HCT116 (cell line): ENCODE results near the gene CYSRT1. TPM values are rescaled to one million over a fixed set of nuclear protein-coding genes. Genes with fewer than 3 reads are reported as not detected.

Source experiments
- ATAC-seq: fragments of 200-7000 bp; cut with Tn5 transposase; 2 replicates; pipeline ENCODE4 v1.9.1; 2020; ENCODE audit warnings: mild to moderate bottlenecking, moderate library complexity
- BruUV-seq: library from RNA; stranded (reverse); fragments of 400-500 nt; replicated peaks from 2 replicates; lab custom pipeline; 2021; lab: Mats Ljungman, UMichigan
- CTCF ChIA-PET: fragments of 300-600 bp; sonication (Branson Sonifier 250); formaldehyde crosslinking; loops from one replicate; lab custom pipeline; 2021; ENCODE audit warnings: antibody characterized with exemption; lab: Charles Lee
- POLR2A ChIA-PET: fragments of 300-600, 350-600 bp; sonication (Branson Sonifier 250); formaldehyde crosslinking; loops from one replicate; lab custom pipeline; 2021; ENCODE audit warnings: antibody characterized with exemption; lab: Charles Lee
- RAD21 ChIA-PET, 2 experiments: fragments of 300-600 bp; sonication (Branson Sonifier 250); formaldehyde crosslinking; loops; one replicate each; lab custom pipeline; 2023; ENCODE audit warnings: low total read pairs in 2 of 2; ENCODE audit not compliant: uncharacterized antibody in 2 of 2, unreplicated experiment in 2 of 2, low non-redundant PET in 1 of 2; lab: Charles Lee
- DNase-seq: peaks from one replicate; pipeline ENCODE4 v3.0.0-alpha.2; 2010; ENCODE audit warnings: low read depth, low spot score
- H2AFZ ChIP-seq: fragments of 200-600 bp; shearing (Covaris generic), sonication (generic); 2 replicates; pipeline ENCODE4 v1.6.1; 2017; ENCODE audit warnings: low read depth, mixed run types, mixed read lengths, antibody characterized with exemption, low read length; ENCODE audit not compliant: poor library complexity, severe bottlenecking
- H3K27ac ChIP-seq: 2 replicates; pipeline ENCODE4 v1.5.1; 2012; ENCODE audit warnings: low read depth, low read length
- H3K27me3 ChIP-seq: fragments of 200-600 bp; sonication (generic); 2 replicates; pipeline ENCODE4 v1.6.1; 2016; ENCODE audit warnings: mixed run types, low read length, mixed read lengths; ENCODE audit not compliant: insufficient read depth
- H3K36me3 ChIP-seq, 2 experiments: fragments of 200-500 bp in 1 of 2; fragments of 200-600 bp in 1 of 2; sonication (Bioruptor generic) in 1 of 2; sonication (generic) in 1 of 2; 2 replicates each; pipeline versions ENCODE4 v1.5.1 to v1.6.1; 2014 to 2016; ENCODE audit warnings: low read length in 2 of 2, inconsistent platforms in 1 of 2, mixed read lengths in 1 of 2, mixed run types in 1 of 2; ENCODE audit not compliant: insufficient read depth in 2 of 2, control insufficient read depth in 1 of 2
- H3K4me1 ChIP-seq, 2 experiments: fragments of 200-600 bp in 1 of 2; sonication (generic) in 1 of 2; 2 replicates each; pipeline versions ENCODE4 v1.5.1 to v1.6.1; 2012 to 2017; ENCODE audit warnings: low read length in 2 of 2, inconsistent platforms in 1 of 2, mild to moderate bottlenecking in 1 of 2, mixed read lengths in 1 of 2, mixed run types in 1 of 2, moderate library complexity in 1 of 2; ENCODE audit not compliant: insufficient read depth in 2 of 2, control insufficient read depth in 1 of 2
- H3K4me2 ChIP-seq: fragments of 200-600 bp; sonication (generic); 2 replicates; pipeline ENCODE4 v1.6.1; 2017; ENCODE audit warnings: mixed run types, low read length, mixed read lengths
- H3K4me3 ChIP-seq, 2 experiments: fragments of 200-600 bp in 1 of 2; sonication (generic) in 1 of 2; replicated peaks in 1 of 2; 2 replicates each; pipeline ENCODE4 v1.5.1; 2011 to 2016; ENCODE audit warnings: low read length in 2 of 2, control low read depth in 1 of 2, low read depth in 1 of 2, mild to moderate bottlenecking in 1 of 2, mixed read lengths in 1 of 2, mixed run types in 1 of 2
- H3K79me2 ChIP-seq: fragments of 200-600 bp; sonication (generic); 2 replicates; pipeline ENCODE4 v1.6.1; 2017; ENCODE audit warnings: mild to moderate bottlenecking, mixed run types, low read length, moderate library complexity, mixed read lengths; ENCODE audit not compliant: insufficient read depth
- H3K9ac ChIP-seq: fragments of 200-600 bp; sonication (generic); 2 replicates; pipeline ENCODE4 v1.6.1; 2016; ENCODE audit warnings: low read length, mixed read lengths
- H3K9me2 ChIP-seq: fragments of 200-600 bp; sonication (generic), shearing (Covaris generic); 2 replicates; pipeline ENCODE4 v1.6.1; 2017; ENCODE audit warnings: mixed run types, mild to moderate bottlenecking, moderate library complexity; ENCODE audit not compliant: insufficient read depth
- H3K9me3 ChIP-seq, 2 experiments: fragments of 200-500 bp in 1 of 2; fragments of 200-600 bp in 1 of 2; sonication (Bioruptor generic) in 1 of 2; sonication (generic) in 1 of 2; 2 replicates each; pipeline ENCODE4 v1.6.1; 2014 to 2017; ENCODE audit warnings: low read length in 2 of 2, mixed read lengths in 2 of 2, inconsistent platforms in 1 of 2, low read depth in 1 of 2, mild to moderate bottlenecking in 1 of 2, mixed run types in 1 of 2, moderate library complexity in 1 of 2; ENCODE audit not compliant: control insufficient read depth in 1 of 2, insufficient read depth in 1 of 2
- H4K20me1 ChIP-seq: fragments of 200-600 bp; sonication (generic), shearing (Covaris generic); 2 replicates; pipeline ENCODE4 v1.6.1; 2017; ENCODE audit warnings: mixed run types, mild to moderate bottlenecking, moderate library complexity; ENCODE audit not compliant: insufficient read depth
- CBX3 ChIP-seq: IDR thresholded peaks from 2 replicates; pipeline ENCODE4 v1.6.1; 2012; ENCODE audit warnings: low read depth
- CEBPB ChIP-seq: IDR thresholded peaks from 2 replicates; pipeline ENCODE4 v1.6.1; 2012; ENCODE audit warnings: low read depth
- EGR1 ChIP-seq: IDR thresholded peaks from 2 replicates; pipeline ENCODE4 v1.6.1; 2012; ENCODE audit warnings: low read depth
- ELF1 ChIP-seq: IDR thresholded peaks from 2 replicates; pipeline ENCODE4 v1.6.1; 2012; ENCODE audit warnings: low read depth, borderline replicate concordance
- EZH2 ChIP-seq: fragments of 200-600 bp; sonication (generic); IDR thresholded peaks from 2 replicates; pipeline ENCODE4 v1.6.1; 2017; ENCODE audit warnings: antibody characterized with exemption, mixed run types
- EZH2phosphoT487 ChIP-seq: fragments of 200-600 bp; IDR thresholded peaks from 2 replicates; pipeline ENCODE4 v1.6.1; 2018; ENCODE audit warnings: antibody characterized with exemption, borderline replicate concordance
- JUND ChIP-seq: IDR thresholded peaks from 2 replicates; pipeline ENCODE4 v1.6.1; 2012
- POLR2A ChIP-seq: IDR thresholded peaks from 2 replicates; pipeline ENCODE4 v1.7.0; 2011; ENCODE audit warnings: borderline replicate concordance; ENCODE audit not compliant: insufficient read depth, insufficient read length; ENCODE audit errors: extremely low read depth
- SIN3A ChIP-seq: IDR thresholded peaks from 2 replicates; pipeline ENCODE4 v1.6.1; 2012; ENCODE audit warnings: low read depth
- SP1 ChIP-seq: IDR thresholded peaks from 2 replicates; pipeline ENCODE4 v1.6.1; 2012; ENCODE audit warnings: low read depth
- SRF ChIP-seq: IDR thresholded peaks from 2 replicates; pipeline ENCODE4 v1.6.1; 2012; ENCODE audit warnings: low read depth
- TCF7L2 ChIP-seq: IDR thresholded peaks from 2 replicates; pipeline ENCODE4 v1.7.0; 2011; ENCODE audit warnings: borderline replicate concordance, inconsistent platforms; ENCODE audit not compliant: insufficient read depth, insufficient read length; ENCODE audit errors: extremely low read depth
- YY1 ChIP-seq: IDR thresholded peaks from 2 replicates; pipeline ENCODE4 v1.6.1; 2011; ENCODE audit warnings: low read length, low read depth, moderate library complexity, mild to moderate bottlenecking; ENCODE audit not compliant: insufficient replicate concordance; ENCODE audit errors: extremely low read depth
- ZNF274 ChIP-seq: fragments of 200-500 bp; sonication (Bioruptor generic); IDR thresholded peaks from 2 replicates; pipeline ENCODE4 v1.6.1; 2014; ENCODE audit warnings: mild to moderate bottlenecking, low read depth, low read length, inconsistent platforms
- intact Hi-C: fragments of 100-400 bp; cut with micrococcal nuclease; formaldehyde crosslinking; loops from 2 replicates; pipeline ENCODE4 v1.10.0; 2022
- total RNA-seq: library from RNA; stranded (reverse); gene quantifications from one replicate; pipeline ENCODE4 v1.2.1, GENCODE V29; 2021; ENCODE audit not compliant: unreplicated experiment
- TF ChIP-seq, protein P1 (sequence below): IDR thresholded peaks from 2 replicates; pipeline ENCODE4 v1.6.1; 2012
- TF ChIP-seq, protein P2 (sequence below): IDR thresholded peaks from 2 replicates; pipeline ENCODE4 v1.6.1; 2012
- TF ChIP-seq, protein P3 (sequence below): IDR thresholded peaks from 2 replicates; pipeline ENCODE4 v1.6.1; 2012; ENCODE audit warnings: low read depth

The CYSRT1 gene
- total RNA-seq, 1 experiment from 2014 or later = 4.3 TPM

DNA sequence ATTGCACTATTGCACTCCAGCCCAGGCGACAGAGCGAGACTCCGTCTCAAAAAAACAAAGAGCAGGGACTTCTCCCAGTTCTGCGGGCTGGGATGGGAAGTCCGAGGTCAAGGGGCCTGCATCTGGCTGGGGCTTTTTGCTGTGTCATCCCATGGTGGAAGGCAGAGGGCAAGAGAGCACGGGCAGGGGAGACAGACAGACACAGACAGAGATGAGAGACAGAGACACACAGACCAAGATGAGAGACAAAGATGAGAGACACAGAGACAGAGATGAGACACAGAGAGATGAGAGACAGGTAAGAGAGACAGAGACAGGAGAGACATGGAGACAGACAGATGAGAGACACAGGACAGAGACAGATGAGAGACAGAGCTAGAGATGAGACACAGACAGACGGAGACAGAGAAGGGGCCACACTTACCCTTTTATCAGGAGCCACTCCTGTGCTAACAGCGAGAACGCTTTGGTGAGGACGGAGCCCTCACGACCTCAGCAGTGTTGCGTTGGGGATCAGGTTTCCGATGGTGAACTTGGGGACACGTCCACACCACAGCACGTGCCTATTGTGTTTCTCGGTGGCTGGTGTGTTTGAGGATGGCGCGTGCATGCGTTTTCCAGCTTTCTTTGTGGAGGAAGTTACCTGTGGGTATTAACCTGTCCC, 43.7 kb downstream of the CYSRT1 start:
- CTCF ChIA-PET = no interaction called here
- no peaks in the 10 kb centered on the region for H4K20me1 ChIP-seq
- ATAC-seq = no peak
- peaks cover 6% of the 10 kb centered on the region; the same call in 1 of the 2 replicates for H3K79me2 ChIP-seq
- no peak overlapping the region for H3K9ac ChIP-seq
- peaks cover under 1% of the 10 kb centered on the region in 2 experiments; a peak in 2 of 4 replicates for H3K4me1 ChIP-seq
- no peak overlapping the region for H3K4me3 ChIP-seq
- no peaks in the 10 kb centered on the region for H3K9me2 ChIP-seq
- H3K9me3 ChIP-seq = no peaks in the 10 kb centered on the region
- H3K27ac ChIP-seq = no peak overlapping the region
- RAD21 ChIA-PET = no interaction called here
- BruUV-seq = no TSS peak
- H3K4me2 ChIP-seq = no peak overlapping the region
- no peak overlapping the region for H2AFZ ChIP-seq
- peaks cover 12 to 33% of the 10 kb centered on the region in 2 experiments; a peak in 3 of 4 replicates for H3K36me3 ChIP-seq
- POLR2A ChIA-PET = no interaction called here
- no peak for DNase-seq
- no peaks in the 10 kb centered on the region for H3K27me3 ChIP-seq
- intact Hi-C loops = no loop called here
- TF ChIP-seq ELF1 = no peak
- no peak for TF ChIP-seq ZNF274
- no peak for TF ChIP-seq SRF
- TF ChIP-seq, protein P1, sequence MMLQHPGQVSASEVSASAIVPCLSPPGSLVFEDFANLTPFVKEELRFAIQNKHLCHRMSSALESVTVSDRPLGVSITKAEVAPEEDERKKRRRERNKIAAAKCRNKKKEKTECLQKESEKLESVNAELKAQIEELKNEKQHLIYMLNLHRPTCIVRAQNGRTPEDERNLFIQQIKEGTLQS = no peak
- TF ChIP-seq, protein P2, sequence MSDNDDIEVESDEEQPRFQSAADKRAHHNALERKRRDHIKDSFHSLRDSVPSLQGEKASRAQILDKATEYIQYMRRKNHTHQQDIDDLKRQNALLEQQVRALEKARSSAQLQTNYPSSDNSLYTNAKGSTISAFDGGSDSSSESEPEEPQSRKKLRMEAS = no peak
- TF ChIP-seq EZH2phosphoT487 = no peak
- TF ChIP-seq CBX3 = no peak
- TF ChIP-seq, protein P3, sequence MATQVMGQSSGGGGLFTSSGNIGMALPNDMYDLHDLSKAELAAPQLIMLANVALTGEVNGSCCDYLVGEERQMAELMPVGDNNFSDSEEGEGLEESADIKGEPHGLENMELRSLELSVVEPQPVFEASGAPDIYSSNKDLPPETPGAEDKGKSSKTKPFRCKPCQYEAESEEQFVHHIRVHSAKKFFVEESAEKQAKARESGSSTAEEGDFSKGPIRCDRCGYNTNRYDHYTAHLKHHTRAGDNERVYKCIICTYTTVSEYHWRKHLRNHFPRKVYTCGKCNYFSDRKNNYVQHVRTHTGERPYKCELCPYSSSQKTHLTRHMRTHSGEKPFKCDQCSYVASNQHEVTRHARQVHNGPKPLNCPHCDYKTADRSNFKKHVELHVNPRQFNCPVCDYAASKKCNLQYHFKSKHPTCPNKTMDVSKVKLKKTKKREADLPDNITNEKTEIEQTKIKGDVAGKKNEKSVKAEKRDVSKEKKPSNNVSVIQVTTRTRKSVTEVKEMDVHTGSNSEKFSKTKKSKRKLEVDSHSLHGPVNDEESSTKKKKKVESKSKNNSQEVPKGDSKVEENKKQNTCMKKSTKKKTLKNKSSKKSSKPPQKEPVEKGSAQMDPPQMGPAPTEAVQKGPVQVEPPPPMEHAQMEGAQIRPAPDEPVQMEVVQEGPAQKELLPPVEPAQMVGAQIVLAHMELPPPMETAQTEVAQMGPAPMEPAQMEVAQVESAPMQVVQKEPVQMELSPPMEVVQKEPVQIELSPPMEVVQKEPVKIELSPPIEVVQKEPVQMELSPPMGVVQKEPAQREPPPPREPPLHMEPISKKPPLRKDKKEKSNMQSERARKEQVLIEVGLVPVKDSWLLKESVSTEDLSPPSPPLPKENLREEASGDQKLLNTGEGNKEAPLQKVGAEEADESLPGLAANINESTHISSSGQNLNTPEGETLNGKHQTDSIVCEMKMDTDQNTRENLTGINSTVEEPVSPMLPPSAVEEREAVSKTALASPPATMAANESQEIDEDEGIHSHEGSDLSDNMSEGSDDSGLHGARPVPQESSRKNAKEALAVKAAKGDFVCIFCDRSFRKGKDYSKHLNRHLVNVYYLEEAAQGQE = no peak
- no peak for TF ChIP-seq EGR1
- TF ChIP-seq EZH2 = no peak
- TF ChIP-seq CEBPB = no peak
- no peak for TF ChIP-seq JUND
- TF ChIP-seq POLR2A = no peak
- no peak for TF ChIP-seq YY1
- no peak for TF ChIP-seq SP1
- TF ChIP-seq TCF7L2 = no peak
- TF ChIP-seq SIN3A = no peak
